AG09309 (cell line): ENCODE data around the gene KAZN.

ENCODE experiments used
- DNase-seq: peaks from one replicate; pipeline ENCODE4 v3.0.0-alpha.2; 2010; ENCODE audit warnings: low read depth
- H3K4me3 ChIP-seq: 2 replicates; pipeline ENCODE4 v1.5.1; 2011; ENCODE audit warnings: mild to moderate bottlenecking, low read depth, low read length, moderate library complexity; ENCODE audit not compliant: control insufficient read depth
- CTCF ChIP-seq: IDR thresholded peaks from 2 replicates; pipeline ENCODE4 v1.5.1; 2011; ENCODE audit warnings: mild to moderate bottlenecking, low read depth, low read length, inconsistent platforms; ENCODE audit not compliant: insufficient read depth, control insufficient read depth; ENCODE audit errors: missing control alignments

KAZN gene

GRCh38 chr1:14615549-14616218 is 17.2 kb downstream of the KAZN start:
- no peak overlapping the region for H3K4me3 ChIP-seq
- TF ChIP-seq CTCF, result no peak

GRCh38 chr1:14616632-14617396 is 18.3 kb downstream of the KAZN start:
- DNase-seq, result no peak
- H3K4me3 ChIP-seq, result no peak overlapping the region
- no peak for TF ChIP-seq CTCF

More at GRCh38 chr1:14615549-14616218, 17.2 kb downstream of the KAZN start:
- DNase-seq, result no peak

DNA sequence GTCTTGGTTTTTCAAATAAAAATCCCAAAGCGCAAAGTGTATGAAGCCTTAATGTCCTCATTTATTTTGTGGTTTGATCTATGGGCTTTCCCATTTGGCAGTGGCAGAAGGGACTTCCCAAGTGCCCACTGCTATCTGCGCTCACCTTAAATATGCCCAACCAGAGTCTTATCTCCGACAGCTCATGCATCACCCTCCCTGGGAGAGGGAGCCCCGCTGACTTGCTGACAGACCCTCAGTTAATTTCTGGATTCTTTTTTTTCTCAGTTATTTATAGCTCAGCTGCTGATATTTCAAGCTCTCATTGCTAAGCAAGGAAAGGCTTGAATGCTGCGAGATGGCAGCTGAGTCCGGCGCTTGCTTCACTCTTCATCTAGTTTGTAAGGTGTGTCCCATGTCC is 19.3 kb downstream of the KAZN start:
- DNase-seq, result no peak
- no peak for TF ChIP-seq CTCF
- H3K4me3 ChIP-seq, result no peak overlapping the region

DNA sequence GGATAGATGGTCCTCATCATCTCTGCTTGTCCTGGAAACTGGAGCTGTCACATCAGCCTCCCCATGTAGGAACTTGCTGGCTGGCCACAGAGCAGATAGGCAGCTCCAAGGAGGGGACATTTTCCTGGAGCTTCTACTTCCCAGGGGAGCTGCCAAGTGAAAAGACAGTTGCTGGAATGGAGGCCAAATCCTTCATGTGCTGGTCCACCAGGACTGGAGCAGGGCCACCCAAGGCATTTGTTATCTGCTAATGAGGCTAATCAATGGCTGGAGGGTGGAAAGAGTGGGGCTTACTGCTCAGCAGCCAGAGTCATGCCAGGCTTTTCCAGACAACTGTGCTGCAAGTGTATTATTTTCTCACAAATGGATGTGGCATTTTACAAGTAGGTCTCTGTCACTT is 22.5 kb downstream of the KAZN start:
- no peak overlapping the region for H3K4me3 ChIP-seq
- no peak for TF ChIP-seq CTCF
- DNase-seq, result no peak

- no peak for TF ChIP-seq CTCF
- no peak overlapping the region for H3K4me3 ChIP-seq
- no peak for DNase-seq
Observed at GRCh38 chr1:14623090-14623489, 24.6 kb downstream of the KAZN start.

GRCh38 chr1:14624941-14625340 is 26.5 kb downstream of the KAZN start:
- no peak for TF ChIP-seq CTCF
- no peak for DNase-seq
- no peak overlapping the region for H3K4me3 ChIP-seq
